ENCODE measurements around the gene MR1.

MR1 gene

GRCh38 chr1:181077576-181078242, 43.9 kb downstream of the MR1 start:
- no peak overlapping the region for H3K4me3 ChIP-seq (ENCODE audit: low read depth, low read length)
- ChIA-PET POLR2A (interaction anchor here (1.5 to 2.9 kb wide), 2 partner anchors 12 to 19 kb away, joined by 7 to 23 read pairs; partner anchors contain the start of gene IER5), CTCF (interaction anchor here (1.6 to 2.3 kb wide), 4 partner anchors 9 to 65 kb away, joined by 5 to 14 read pairs (median 6); no protein-coding TSS in a partner anchor)
- TF ChIP-seq CTCF (IDR thresholded peaks at IDR 0.05; ENCODE audit: insufficient read depth, low read length, missing control alignments): no peak
- DNase-seq (ENCODE audit: low read depth, low spot score): no peak

DNA sequence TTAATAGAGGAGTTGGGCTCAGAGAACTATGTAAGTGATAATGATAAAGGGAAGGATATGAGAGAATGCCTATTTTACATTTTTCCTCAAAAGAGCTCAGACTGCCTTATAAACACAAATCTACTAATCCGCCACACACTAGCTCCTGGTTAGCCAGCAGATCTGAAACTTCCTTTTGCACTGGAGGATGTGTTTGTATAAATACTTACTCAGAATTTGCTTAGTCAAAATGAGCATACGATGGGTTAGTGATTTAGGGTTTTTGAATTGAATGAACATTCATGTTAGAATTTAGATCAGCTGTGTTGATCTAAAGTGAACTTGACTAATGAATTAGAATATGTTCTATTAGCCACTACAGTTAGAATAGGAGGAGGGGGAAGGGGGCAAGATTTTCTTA, 45.6 kb downstream of the MR1 start:
- no peak for DNase-seq (ENCODE audit: low read depth, low spot score)
- ChIA-PET POLR2A (interaction anchor here (0.6 to 2.9 kb wide), 3 partner anchors 10 to 63 kb away, joined by 3 to 23 read pairs (median 6); partner anchors contain the start of gene IER5), CTCF (interaction anchor here (0.7 to 2.3 kb wide), 6 partner anchors 19 to 198 kb away, joined by 3 to 14 read pairs (median 4); no protein-coding TSS in a partner anchor)

DNA sequence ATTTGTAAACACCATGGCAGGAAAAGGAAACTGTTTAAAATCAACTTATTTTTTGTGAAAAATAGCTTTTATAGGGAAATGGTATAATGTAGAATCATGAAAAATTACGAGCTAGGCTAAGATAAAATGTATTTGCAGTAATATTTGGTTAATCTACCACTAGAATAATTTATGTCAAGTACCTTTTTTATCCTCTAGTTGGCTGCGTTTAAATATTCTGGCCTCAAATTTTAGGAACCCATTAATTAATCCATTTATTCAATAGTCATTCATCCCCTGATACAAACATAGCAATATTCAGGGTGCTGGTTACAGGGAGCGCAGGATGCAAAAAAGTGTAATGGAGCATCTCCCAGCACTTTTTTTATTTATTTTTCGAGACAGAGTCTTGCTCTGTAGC, 46.1 kb downstream of the MR1 start:
- TF ChIP-seq CTCF (IDR thresholded peaks at IDR 0.05; ENCODE audit: insufficient read depth, low read length, missing control alignments): no peak
- ChIA-PET POLR2A (interaction anchor here (0.6 to 2.9 kb wide), 3 partner anchors 10 to 63 kb away, joined by 3 to 23 read pairs (median 6); partner anchors contain the start of gene IER5), CTCF (interaction anchor here (0.7 to 2.3 kb wide), 6 partner anchors 18 to 198 kb away, joined by 3 to 14 read pairs (median 4); no protein-coding TSS in a partner anchor)
- H3K4me3 ChIP-seq (ENCODE audit: low read depth, low read length): no peak overlapping the region
- DNase-seq (ENCODE audit: low read depth, low spot score): no peak

More for the DNA sequence above, 45.6 kb downstream of the MR1 start:
- H3K4me3 ChIP-seq (ENCODE audit: low read depth, low read length): no peak overlapping the region
- no peak for TF ChIP-seq CTCF (IDR thresholded peaks at IDR 0.05; ENCODE audit: insufficient read depth, low read length, missing control alignments)

- TF ChIP-seq CTCF (IDR thresholded peaks at IDR 0.05; ENCODE audit: insufficient read depth, low read length, missing control alignments): no peak
- no peak for DNase-seq (ENCODE audit: low read depth, low spot score)
- no peak overlapping the region for H3K4me3 ChIP-seq (ENCODE audit: low read depth, low read length)
- ChIA-PET POLR2A (no interaction called here), CTCF (interaction anchor here (0.9 kb wide), 1 partner anchor 61 kb away, joined by 7 read pairs; no protein-coding TSS in a partner anchor)
Measured at GRCh38 chr1:181080556-181080955, 46.8 kb downstream of the MR1 start.

GRCh38 chr1:181081395-181081794, 47.6 kb downstream of the MR1 start:
- no peak for DNase-seq (ENCODE audit: low read depth, low spot score)
- ChIA-PET POLR2A (no interaction called here), CTCF (interaction anchor here (0.9 kb wide), 1 partner anchor 61 kb away, joined by 7 read pairs; no protein-coding TSS in a partner anchor)
- H3K4me3 ChIP-seq (ENCODE audit: low read depth, low read length): no peak overlapping the region
- TF ChIP-seq CTCF (IDR thresholded peaks at IDR 0.05; ENCODE audit: insufficient read depth, low read length, missing control alignments): no peak

Measured in AG04449 (cell line).